ENCODE results near the gene GJA9. TPM values are rescaled to one million over a fixed set of nuclear protein-coding genes. Genes with fewer than 3 reads are reported as not detected.
A peak's percentile ranks its signal among the peaks of the same experiment; 100 is the strongest.

Gene GJA9
- total RNA-seq, 2 experiments from 2014 or later = not detected

DNA sequence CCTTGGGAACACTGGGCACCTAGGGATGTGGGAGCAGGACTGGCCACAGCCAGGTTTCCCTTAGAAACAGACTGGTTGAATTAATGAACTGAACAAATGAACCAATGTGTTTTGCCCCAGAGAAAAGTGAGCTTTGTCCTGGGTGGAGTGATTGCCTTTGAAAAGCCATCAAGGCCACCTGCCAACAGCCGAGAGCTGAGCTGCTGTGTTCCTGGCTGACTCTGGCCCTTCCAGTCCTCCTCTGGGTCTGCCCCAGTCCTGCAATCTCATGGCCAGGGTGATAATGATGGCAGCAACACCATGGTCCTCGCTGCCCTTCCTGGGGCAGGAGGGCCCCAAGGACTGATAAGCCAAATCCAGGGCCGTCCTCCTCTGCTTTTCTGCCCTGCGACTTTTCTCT lies 18.2 kb upstream of the GJA9 start:
- Mint-ChIP-seq H3K9me3 (no peaks in the 10 kb centered on the region), H3K27ac (no peak overlapping the region), H3K4me3 (no peak overlapping the region), H3K36me3 (ENCODE audit: low read depth) (no peaks in the 10 kb centered on the region), H3K4me1 (peaks cover 8% of the 10 kb centered on the region), H3K27me3 (no peaks in the 10 kb centered on the region)
- POLR2A ChIA-PET = no interaction called here
- CTCF ChIA-PET = no interaction called here
- DNase-seq = no peak

DNA sequence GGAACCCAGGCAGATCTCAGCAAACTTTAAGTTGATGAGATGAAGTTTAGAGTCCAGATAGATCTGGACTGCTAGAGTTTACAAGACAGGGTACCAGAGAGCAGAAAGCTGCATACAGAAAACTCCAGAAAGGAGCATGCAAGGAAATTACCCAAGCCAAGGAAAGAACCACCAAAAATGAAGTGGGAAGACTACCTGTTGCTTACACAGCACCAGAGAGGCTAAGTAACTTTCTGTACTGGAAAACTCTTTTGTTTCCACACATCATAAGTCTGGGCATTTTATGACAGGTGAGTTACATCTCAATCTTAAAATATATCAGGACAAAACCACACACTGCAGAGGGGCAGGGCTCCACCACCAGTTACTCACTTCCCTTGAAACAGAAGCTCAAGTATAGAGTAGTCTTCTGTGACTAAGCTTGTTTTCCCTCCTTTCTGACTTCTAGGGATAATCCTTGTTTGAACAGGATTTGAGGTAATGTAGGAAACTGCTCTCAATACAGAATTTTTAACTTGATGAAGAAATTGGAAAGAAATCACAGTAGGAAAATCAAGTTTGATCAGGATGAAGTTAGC lies 17.4 kb upstream of the GJA9 start:
- CTCF ChIA-PET = no interaction called here
- no peak overlapping the region for H3K4me3 Mint-ChIP-seq
- POLR2A ChIA-PET = interaction anchor here (0.9 kb wide), 1 partner anchor 25 kb away, joined by 3 read pairs; the partner anchor contains the start of gene MYCBP
- no peaks in the 10 kb centered on the region for H3K27me3 Mint-ChIP-seq
- no peak for DNase-seq
- H3K4me1 Mint-ChIP-seq = peaks cover 8% of the 10 kb centered on the region
- no peaks in the 10 kb centered on the region for H3K9me3 Mint-ChIP-seq
- no peaks in the 10 kb centered on the region for H3K36me3 Mint-ChIP-seq (ENCODE audit: low read depth)
- no peak overlapping the region for H3K27ac Mint-ChIP-seq

DNA sequence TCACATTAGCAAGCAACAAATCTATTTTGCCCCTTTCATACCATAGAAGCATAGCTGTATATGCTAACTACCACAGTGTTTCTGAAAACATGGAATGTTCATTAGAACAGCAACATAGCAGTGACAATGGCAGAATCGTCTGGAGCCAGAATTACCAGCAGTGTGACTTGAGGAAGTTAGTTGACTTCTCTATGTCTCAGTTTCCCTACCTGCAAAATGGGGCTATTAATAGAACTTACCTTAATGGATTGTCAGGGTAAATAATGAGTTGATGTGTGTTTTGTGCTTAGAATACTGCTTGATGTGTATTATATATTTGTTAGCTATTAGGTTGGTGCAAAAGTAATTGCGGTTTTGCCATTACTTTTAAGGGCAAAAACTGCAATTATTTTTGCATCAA lies 14.8 kb upstream of the GJA9 start:
- Mint-ChIP-seq H3K4me1 (peaks cover 8% of the 10 kb centered on the region), H3K4me3 (no peak overlapping the region), H3K27ac (no peak overlapping the region), H3K27me3 (no peaks in the 10 kb centered on the region), H3K36me3 (ENCODE audit: low read depth) (no peaks in the 10 kb centered on the region), H3K9me3 (no peaks in the 10 kb centered on the region)
- DNase-seq = no peak
- CTCF ChIA-PET = interaction anchor here (1.2 kb wide), 1 partner anchor 12 kb away, joined by 3 read pairs; no protein-coding TSS in a partner anchor
- POLR2A ChIA-PET = no interaction called here

DNA sequence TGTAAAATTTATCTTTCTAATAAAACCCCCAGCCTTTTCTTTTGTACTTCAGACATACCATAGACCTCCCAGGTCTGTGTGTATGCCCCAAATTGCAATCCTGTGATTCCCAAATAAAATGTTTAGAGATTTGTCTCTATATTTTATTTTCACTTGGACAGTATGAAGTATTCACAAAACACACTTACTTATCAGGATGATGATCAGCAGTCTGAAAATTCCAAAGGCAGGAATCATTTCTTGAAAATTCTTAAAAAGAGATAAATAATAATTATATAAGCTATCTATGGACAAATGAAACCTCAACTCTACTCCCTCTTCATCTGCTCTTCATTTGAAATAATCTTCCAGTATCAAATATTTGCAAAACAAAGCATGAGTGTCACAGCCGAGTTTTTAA lies 11.6 kb upstream of the GJA9 start:
- ChIA-PET CTCF (interaction anchor here (1.5 kb wide), 1 partner anchor 11 kb away, joined by 7 read pairs; the partner anchor contains the start of gene GJA9), POLR2A (interaction anchor here (1.4 kb wide), 1 partner anchor 133 kb away, joined by 5 read pairs; the partner anchor contains the start of gene NDUFS5)
- Mint-ChIP-seq H3K36me3 (ENCODE audit: low read depth) (no peaks in the 10 kb centered on the region), H3K9me3 (no peaks in the 10 kb centered on the region), H3K27ac (no peak overlapping the region), H3K4me1 (no peaks in the 10 kb centered on the region), H3K27me3 (peaks cover 2% of the 10 kb centered on the region), H3K4me3 (no peak overlapping the region)
- DNase-seq = no peak

DNA sequence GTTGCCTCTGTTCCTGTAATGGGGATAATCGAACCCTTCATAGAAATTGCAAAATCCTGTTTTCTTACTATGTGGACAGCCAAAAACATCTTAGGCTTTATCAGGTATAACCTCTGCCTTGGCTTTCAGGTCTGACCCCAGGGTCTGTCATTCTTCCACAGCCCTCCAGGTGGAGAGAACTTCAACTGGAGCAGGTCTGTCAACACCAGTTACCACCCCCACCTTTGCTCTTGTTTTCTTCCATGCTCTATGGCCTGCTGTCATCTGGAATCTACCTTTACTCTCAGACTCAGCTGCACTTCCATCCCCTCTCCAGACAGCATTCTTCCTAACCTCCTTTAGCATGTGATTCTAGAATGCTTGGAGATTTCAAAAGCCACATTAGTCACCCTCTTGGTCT lies 10.4 kb upstream of the GJA9 start:
- POLR2A ChIA-PET = interaction anchor here (1.4 kb wide), 1 partner anchor 134 kb away, joined by 5 read pairs; the partner anchor contains the start of gene NDUFS5
- Mint-ChIP-seq H3K27me3 (peaks cover 2% of the 10 kb centered on the region), H3K9me3 (no peaks in the 10 kb centered on the region), H3K4me3 (no peak overlapping the region), H3K27ac (no peak overlapping the region), H3K36me3 (ENCODE audit: low read depth) (no peaks in the 10 kb centered on the region), H3K4me1 (no peaks in the 10 kb centered on the region)
- DNase-seq = no peak
- CTCF ChIA-PET = interaction anchor here (1.5 kb wide), 1 partner anchor 10 kb away, joined by 7 read pairs; the partner anchor contains the start of gene GJA9

DNA sequence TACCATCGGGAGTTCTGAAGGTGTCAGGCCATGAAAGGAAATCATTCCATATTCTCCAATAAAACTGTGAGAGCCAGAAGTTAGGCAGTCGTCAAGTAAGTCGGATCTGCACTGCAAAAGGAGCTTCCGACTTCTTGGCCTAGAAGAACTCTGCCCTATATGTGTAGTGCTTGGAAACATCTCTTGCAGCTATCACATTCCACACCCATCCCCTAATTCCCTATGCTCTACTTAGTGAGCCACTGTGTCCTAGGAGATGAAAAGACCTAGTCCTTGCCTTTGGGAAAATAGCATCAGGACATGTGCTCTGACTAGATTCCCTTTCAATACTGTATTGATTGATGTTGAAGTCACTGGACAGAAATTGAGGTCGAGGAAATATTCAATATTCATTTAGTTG lies 8.2 kb upstream of the GJA9 start:
- Mint-ChIP-seq H3K27ac (no peak overlapping the region), H3K36me3 (ENCODE audit: low read depth) (no peaks in the 10 kb centered on the region), H3K9me3 (no peaks in the 10 kb centered on the region), H3K4me3 (no peak overlapping the region), H3K27me3 (peaks cover 5% of the 10 kb centered on the region), H3K4me1 (no peaks in the 10 kb centered on the region)
- ChIA-PET POLR2A (no interaction called here), CTCF (no interaction called here)
- DNase-seq = no peak

DNA sequence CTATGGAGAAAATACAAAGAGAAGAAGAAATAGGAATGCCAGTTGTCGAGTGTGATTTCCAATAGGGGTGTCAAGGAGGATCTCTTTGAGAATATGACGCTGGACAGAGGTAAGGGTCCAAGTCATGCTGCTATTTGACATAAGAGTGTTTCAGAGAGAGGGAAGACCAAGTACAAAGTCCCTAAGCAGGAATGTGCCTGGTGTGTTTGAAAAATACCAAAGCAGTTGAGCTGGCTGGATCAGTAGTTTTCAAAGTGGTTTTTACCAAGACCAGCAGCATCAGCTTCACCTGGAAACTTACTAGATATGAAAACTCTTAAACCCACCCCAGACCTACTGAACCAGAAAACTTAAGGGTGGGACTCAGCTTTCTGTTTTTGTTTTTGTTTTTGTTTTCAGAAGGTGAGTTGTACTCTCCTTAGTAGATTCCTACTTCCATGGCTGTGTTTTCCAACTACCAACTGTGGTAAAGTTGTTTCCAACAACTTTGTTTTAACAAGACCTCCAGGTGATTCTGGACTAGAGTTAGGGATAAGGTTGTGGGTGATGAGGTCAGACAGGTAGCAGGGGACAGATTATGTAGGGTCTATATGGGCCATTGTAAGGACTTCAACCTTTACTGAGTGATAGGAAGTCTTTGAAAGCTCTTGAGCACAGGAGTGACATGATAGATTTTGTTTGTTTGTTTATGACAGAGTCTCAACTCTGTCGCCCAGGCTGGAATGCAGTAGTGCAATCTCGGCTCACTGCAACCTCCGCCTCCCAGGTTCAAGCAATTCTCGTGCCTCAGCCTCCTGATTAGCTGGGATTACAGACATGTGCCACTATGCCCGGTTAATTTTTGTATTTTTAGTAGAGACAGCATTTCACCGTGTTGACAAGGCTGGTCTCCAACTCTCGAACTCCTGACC lies 7.3 kb upstream of the GJA9 start:
- Mint-ChIP-seq H3K4me1 (no peaks in the 10 kb centered on the region), H3K27ac (no peak overlapping the region), H3K36me3 (ENCODE audit: low read depth) (no peaks in the 10 kb centered on the region), H3K27me3 (peaks cover 5% of the 10 kb centered on the region), H3K4me3 (no peak overlapping the region), H3K9me3 (no peaks in the 10 kb centered on the region)
- ChIA-PET CTCF (interaction anchor here (0.8 kb wide), 1 partner anchor 203 kb away, joined by 3 read pairs; no protein-coding TSS in a partner anchor), POLR2A (no interaction called here)
- no peak for DNase-seq

DNA sequence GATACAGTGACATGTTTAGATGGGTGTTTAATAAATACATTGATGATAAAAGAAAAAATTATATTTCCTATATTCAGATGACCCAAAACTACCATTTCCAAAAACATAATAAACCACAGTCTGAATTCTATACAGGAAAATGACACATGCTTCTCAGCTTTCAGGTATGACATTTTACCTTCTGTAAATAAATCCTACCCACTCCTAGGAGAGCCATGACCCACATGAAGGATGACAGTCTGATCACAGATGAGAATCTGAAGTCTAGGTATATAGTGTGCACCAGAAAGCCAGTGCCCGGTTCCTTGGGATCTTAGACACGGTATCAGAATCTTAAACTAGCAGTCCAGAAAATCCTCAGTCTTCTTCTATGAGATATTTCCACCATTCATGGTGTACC lies 3.7 kb upstream of the GJA9 start:
- Mint-ChIP-seq H3K4me3 (no peak overlapping the region), H3K36me3 (ENCODE audit: low read depth) (no peaks in the 10 kb centered on the region), H3K4me1 (no peaks in the 10 kb centered on the region)

DNA sequence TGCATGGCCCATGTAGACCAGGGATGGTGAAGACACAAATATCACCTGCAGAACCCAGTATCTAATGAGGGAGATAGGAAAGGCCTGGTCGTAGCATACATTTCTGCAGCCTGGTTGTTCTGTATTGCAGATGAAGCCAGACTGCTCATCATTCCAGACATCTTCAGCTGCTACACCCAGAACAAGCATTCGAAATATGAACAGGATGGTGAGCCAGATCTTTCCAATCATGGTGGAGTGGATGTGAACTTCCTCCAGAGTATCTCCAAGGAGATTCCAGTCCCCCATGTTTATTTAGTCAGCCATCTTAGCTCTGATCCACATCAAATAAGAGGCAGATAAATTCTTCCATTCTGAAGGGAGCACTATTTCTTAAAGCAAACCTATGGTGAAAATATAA lies 5.6 kb downstream of the GJA9 start:
- no peak overlapping the region for H3K4me3 Mint-ChIP-seq
- DNase-seq = no peak
- peak overlapping the region; percentile 12 for H3K27ac Mint-ChIP-seq
- no peaks in the 10 kb centered on the region for H3K9me3 Mint-ChIP-seq
- POLR2A ChIA-PET = no interaction called here
- CTCF ChIA-PET = no interaction called here
- no peaks in the 10 kb centered on the region for H3K27me3 Mint-ChIP-seq
- H3K36me3 Mint-ChIP-seq (ENCODE audit: low read depth) = peaks cover 4% of the 10 kb centered on the region
- H3K4me1 Mint-ChIP-seq = peaks cover 37% of the 10 kb centered on the region

More for the DNA sequence above, 3.7 kb upstream of the GJA9 start:
- Mint-ChIP-seq H3K9me3 (no peaks in the 10 kb centered on the region), H3K27me3 (peaks cover 5% of the 10 kb centered on the region), H3K27ac (no peak overlapping the region)
- DNase-seq = no peak
- POLR2A ChIA-PET = no interaction called here
- CTCF ChIA-PET = interaction anchor here (0.6 kb wide), 1 partner anchor 79 kb away, joined by 3 read pairs; no protein-coding TSS in a partner anchor

DNA sequence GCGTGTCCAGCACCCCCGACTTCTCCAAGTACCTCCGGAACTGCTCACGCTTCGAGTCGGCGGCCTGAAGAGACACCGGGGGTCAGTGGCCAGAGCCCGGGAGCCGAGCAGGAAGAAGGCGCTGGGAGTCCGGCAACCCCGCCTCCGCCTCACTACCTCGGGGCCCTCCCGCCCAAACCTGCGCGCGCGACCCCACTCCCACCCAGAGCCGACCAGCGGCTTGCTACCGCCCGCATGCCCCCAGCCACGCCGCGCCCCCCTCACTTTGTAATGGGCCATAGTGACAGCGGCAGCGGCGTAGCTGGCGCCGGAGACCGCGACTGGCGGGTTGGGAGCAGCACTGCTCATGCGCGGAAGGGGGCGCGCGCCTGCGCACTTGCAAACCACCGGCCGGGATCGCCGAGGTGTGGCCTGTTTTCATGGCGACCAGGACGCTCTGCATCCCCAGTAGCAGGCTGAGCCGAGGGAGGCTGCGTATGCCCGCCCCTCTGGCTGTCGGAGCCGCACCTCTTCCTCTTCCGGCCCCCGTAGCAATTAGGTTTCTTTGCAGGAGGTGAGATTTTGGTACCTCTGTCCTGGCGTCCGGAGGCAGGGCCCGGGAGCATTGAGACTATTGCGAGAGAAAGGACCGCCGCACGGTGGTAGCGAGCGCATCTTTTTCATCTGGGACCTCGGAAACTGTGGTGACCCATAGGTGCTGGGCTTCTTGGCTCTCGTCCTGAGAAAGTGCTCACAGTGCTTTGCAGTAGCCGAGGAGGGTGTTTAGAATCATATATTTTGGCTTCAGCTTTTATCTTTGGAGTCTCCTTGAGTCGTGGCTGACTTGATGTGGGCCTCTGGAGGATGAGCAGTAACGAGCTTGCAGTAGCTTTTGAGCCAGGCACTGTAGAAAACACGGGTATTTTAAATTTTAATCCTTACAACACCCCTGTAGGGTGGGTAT lies 8.1 kb downstream of the GJA9 start, which contains the start of gene MYCBP:
Gene MYCBP (minus strand): TSS at position 322 of the 943 bp plus-strand sequence. CDS start 43 bp downstream, at position 279.
- Mint-ChIP-seq H3K27ac (peak within 1 kb of the TSS; percentile 81), H3K27me3 (no peaks in the 10 kb centered on the region), H3K4me1 (peaks cover 43% of the 10 kb centered on the region), H3K36me3 (ENCODE audit: low read depth) (peaks cover 8% of the 10 kb centered on the region), H3K4me3 (peak within 1 kb of the TSS; percentile 92), H3K9me3 (no peaks in the 10 kb centered on the region)
- POLR2A ChIA-PET = interaction anchor here (1.0 to 3.0 kb wide), 8 partner anchors 9 to 159 kb away, joined by 3 to 17 read pairs (median 4); partner anchors contain the start of genes NDUFS5 and RRAGC
- peak; percentile 98 for DNase-seq
- CTCF ChIA-PET = interaction anchor here (1.0 to 1.5 kb wide), 4 partner anchors 11 to 219 kb away, joined by 3 to 6 read pairs (median 4); partner anchors contain the start of gene NDUFS5

DNA sequence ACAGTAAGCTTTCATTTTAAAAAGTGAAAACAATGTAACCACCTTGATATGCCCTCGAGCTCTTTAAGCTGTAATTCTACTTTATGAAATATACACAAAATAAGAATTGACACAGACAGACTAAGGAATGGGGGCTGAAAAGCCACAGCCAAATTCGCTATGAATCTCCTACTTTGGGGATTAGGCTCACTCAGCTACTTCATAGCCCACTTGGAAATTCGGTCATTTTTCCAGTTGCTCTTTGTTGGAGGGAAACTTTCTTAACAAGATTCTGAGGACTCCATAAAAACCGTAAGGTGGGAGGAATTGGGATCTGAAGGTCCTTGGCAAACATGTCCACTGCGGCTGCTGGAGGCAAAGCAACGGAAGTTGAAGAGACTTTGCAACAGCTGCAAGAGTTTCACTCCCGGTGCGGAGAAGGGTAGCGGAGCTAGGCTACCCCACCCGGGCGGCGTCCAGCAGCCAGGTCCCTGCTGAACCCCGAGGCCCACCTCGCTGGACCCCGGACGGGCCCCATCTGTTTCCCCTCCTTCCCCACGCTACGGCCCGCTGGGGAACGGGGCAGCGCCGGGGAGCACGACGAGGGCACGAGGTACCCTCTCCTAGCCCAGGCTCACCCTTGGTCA lies 8.9 kb downstream of the GJA9 start:
- CTCF ChIA-PET = interaction anchor here (1.0 to 1.8 kb wide), 5 partner anchors 10 to 220 kb away, joined by 3 to 11 read pairs (median 5); partner anchors contain the start of gene NDUFS5
- H3K27ac Mint-ChIP-seq = peak overlapping the region; percentile 45
- peaks cover 14% of the 10 kb centered on the region for H3K36me3 Mint-ChIP-seq (ENCODE audit: low read depth)
- POLR2A ChIA-PET = interaction anchor here (1.1 to 3.0 kb wide), 7 partner anchors 9 to 160 kb away, joined by 4 to 17 read pairs (median 5); partner anchors contain the start of genes NDUFS5 and RRAGC
- H3K9me3 Mint-ChIP-seq = no peaks in the 10 kb centered on the region
- peaks cover 48% of the 10 kb centered on the region for H3K4me1 Mint-ChIP-seq
- peak; percentile 45 for DNase-seq
- no peaks in the 10 kb centered on the region for H3K27me3 Mint-ChIP-seq
- H3K4me3 Mint-ChIP-seq = peak overlapping the region; percentile 92

DNA sequence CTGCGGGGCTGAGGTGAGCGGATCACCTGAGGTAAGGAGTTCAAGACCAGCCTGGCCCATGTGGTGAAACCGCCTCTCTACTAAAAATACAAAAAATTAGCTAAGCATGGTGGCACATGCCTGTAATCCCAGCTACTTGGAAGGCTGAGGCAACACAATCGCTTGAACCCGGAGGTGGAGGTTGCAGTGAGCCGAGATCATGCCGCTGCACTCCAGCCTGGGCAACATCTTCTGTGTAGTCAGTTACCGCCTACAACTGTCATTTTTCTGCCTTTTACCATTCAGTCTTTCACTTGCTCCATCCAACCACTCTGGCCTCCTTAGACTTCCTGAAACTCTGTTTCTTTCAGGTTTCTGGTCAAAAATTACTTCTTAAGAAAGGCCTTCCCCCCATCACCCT lies 10.4 kb downstream of the GJA9 start:
- Mint-ChIP-seq H3K4me1 (peaks cover 48% of the 10 kb centered on the region), H3K9me3 (no peaks in the 10 kb centered on the region), H3K27ac (peak overlapping the region; percentile 18), H3K36me3 (ENCODE audit: low read depth) (peaks cover 22% of the 10 kb centered on the region), H3K27me3 (no peaks in the 10 kb centered on the region), H3K4me3 (no peak overlapping the region)
- DNase-seq = no peak
- ChIA-PET CTCF (interaction anchor here (0.6 to 1.8 kb wide), 2 partner anchors 221 to 530 kb away, joined by 4 to 11 read pairs; no protein-coding TSS in a partner anchor), POLR2A (interaction anchor here (1.0 to 3.0 kb wide), 3 partner anchors 11 to 127 kb away, joined by 3 to 13 read pairs (median 4); no protein-coding TSS in a partner anchor)
